Calu3 (cell line): ENCODE results near the gene CNTN1. TPM values are rescaled to one million over a fixed set of nuclear protein-coding genes. Genes with fewer than 3 reads are reported as not detected.
"Not testable (repeated sequence)": the region's sequence is repeated elsewhere in the genome, so short reads cannot be mapped to it uniquely, and the experiment has no call there.

Experiments
- BruUV-seq: library from RNA; stranded (reverse); fragments of 400-500 nt; replicated peaks from 2 replicates; lab custom pipeline; 2021; lab: Mats Ljungman, UMichigan
- CTCF ChIA-PET: fragments of 300-600 bp; sonication (Branson Sonifier 250); formaldehyde crosslinking; loops from one replicate; lab custom pipeline; 2022; ENCODE audit warnings: antibody characterized with exemption; lab: Charles Lee
- DNase-seq: peaks from one replicate; pipeline ENCODE4 v3.0.0; 2022
- H3K27ac Mint-ChIP-seq: one replicate; pipeline ENCODE4 v1.8.0; 2022; ENCODE audit warnings: mixed read lengths; ENCODE audit not compliant: unreplicated experiment
- H3K27me3 Mint-ChIP-seq: one replicate; pipeline ENCODE4 v1.8.0; 2022; ENCODE audit warnings: mixed read lengths; ENCODE audit not compliant: unreplicated experiment
- H3K36me3 Mint-ChIP-seq: one replicate; pipeline ENCODE4 v1.8.0; 2022; ENCODE audit warnings: mild to moderate bottlenecking, moderate library complexity, mixed read lengths; ENCODE audit not compliant: insufficient read depth, unreplicated experiment
- H3K4me1 Mint-ChIP-seq: one replicate; pipeline ENCODE4 v1.8.0; 2022; ENCODE audit warnings: mild to moderate bottlenecking, low read depth, mixed read lengths; ENCODE audit not compliant: unreplicated experiment
- H3K4me3 Mint-ChIP-seq: one replicate; pipeline ENCODE4 v1.8.0; 2022; ENCODE audit warnings: mild to moderate bottlenecking, low read depth, moderate library complexity, mixed read lengths; ENCODE audit not compliant: unreplicated experiment
- H3K9me3 Mint-ChIP-seq: one replicate; pipeline ENCODE4 v1.8.0; 2022; ENCODE audit warnings: low read depth, mixed read lengths; ENCODE audit not compliant: unreplicated experiment
- CTCF ChIP-seq: fragments of 200-600 bp; IDR thresholded peaks from one replicate; pipeline ENCODE4 v1.8.0; 2022; ENCODE audit warnings: antibody characterized with exemption; ENCODE audit not compliant: unreplicated experiment
- intact Hi-C: fragments of 100-400 bp; cut with micrococcal nuclease; formaldehyde crosslinking; loops from one replicate; pipeline ENCODE4 v1.10.0; 2022; ENCODE audit not compliant: unreplicated experiment
- total RNA-seq: library from RNA; stranded (reverse); gene quantifications from 2 replicates; pipeline ENCODE4 v1.2.3, GENCODE V29; 2022

Gene CNTN1
- total RNA-seq, 1 experiment from 2014 or later = not detected

GRCh38 chr12:41076114-41076513 is 383.9 kb downstream of the CNTN1 start:
- H3K36me3 Mint-ChIP-seq = no peaks in the 10 kb centered on the region
- no TSS peak for BruUV-seq
- no peaks in the 10 kb centered on the region for H3K27me3 Mint-ChIP-seq
- intact Hi-C loops = no loop called here
- DNase-seq = no peak
- CTCF ChIA-PET = no interaction called here
- H3K4me3 Mint-ChIP-seq = no peak overlapping the region
- H3K9me3 Mint-ChIP-seq = peaks cover 2% of the 10 kb centered on the region
- TF ChIP-seq CTCF = no peak
- no peak overlapping the region for H3K27ac Mint-ChIP-seq
- peaks cover 7% of the 10 kb centered on the region for H3K4me1 Mint-ChIP-seq

- not testable (repeated sequence) for H3K27ac Mint-ChIP-seq
These were observed 389.0 kb downstream of the CNTN1 start for GRCh38 chr12:41081241-41081640.

GRCh38 chr12:41089438-41089837 is 397.2 kb downstream of the CNTN1 start:
- BruUV-seq = no TSS peak
- no peak for TF ChIP-seq CTCF
- Mint-ChIP-seq H3K4me1 (no peaks in the 10 kb centered on the region), H3K27me3 (no peaks in the 10 kb centered on the region), H3K4me3 (no peak overlapping the region), H3K36me3 (no peaks in the 10 kb centered on the region), H3K9me3 (no peaks in the 10 kb centered on the region), H3K27ac (no peak overlapping the region)
- CTCF ChIA-PET = no interaction called here
- DNase-seq = no peak
- intact Hi-C loops = no loop called here

More at GRCh38 chr12:41081241-41081640, 389.0 kb downstream of the CNTN1 start:
- H3K4me3 Mint-ChIP-seq, H3K9me3 Mint-ChIP-seq, H3K4me1 Mint-ChIP-seq, CTCF ChIA-PET, BruUV-seq, DNase-seq, intact Hi-C loops, H3K36me3 Mint-ChIP-seq, H3K27me3 Mint-ChIP-seq: not testable (repeated sequence)

GRCh38 chr12:41092115-41092514 is 399.9 kb downstream of the CNTN1 start:
- CTCF ChIA-PET = no interaction called here
- Mint-ChIP-seq H3K27me3 (no peaks in the 10 kb centered on the region), H3K4me1 (no peaks in the 10 kb centered on the region), H3K4me3 (no peak overlapping the region), H3K27ac (no peak overlapping the region), H3K36me3 (no peaks in the 10 kb centered on the region), H3K9me3 (no peaks in the 10 kb centered on the region)
- no peak for TF ChIP-seq CTCF
- BruUV-seq = no TSS peak
- no peak for DNase-seq
- intact Hi-C loops = no loop called here

GRCh38 chr12:41096797-41097196 is 404.6 kb downstream of the CNTN1 start:
- BruUV-seq = no TSS peak
- Mint-ChIP-seq H3K27ac (no peak overlapping the region), H3K4me1 (no peaks in the 10 kb centered on the region), H3K4me3 (no peak overlapping the region), H3K36me3 (no peaks in the 10 kb centered on the region), H3K9me3 (no peaks in the 10 kb centered on the region), H3K27me3 (no peaks in the 10 kb centered on the region)
- CTCF ChIA-PET = no interaction called here
- no peak for TF ChIP-seq CTCF
- DNase-seq = no peak
- intact Hi-C loops = no loop called here
